DND-41 (cell line): ENCODE data around the gene TAF5L.

ENCODE experiments used
- CTCF ChIP-seq: IDR thresholded peaks from 2 replicates; pipeline ENCODE4 v1.5.1; 2012; ENCODE audit warnings: borderline replicate concordance, low read length, moderate library complexity, mild to moderate bottlenecking; ENCODE audit not compliant: poor library complexity, severe bottlenecking; ENCODE audit errors: extremely low read depth
- EZH2 ChIP-seq: IDR thresholded peaks from 3 replicates; pipeline ENCODE4 v1.6.1; 2012; ENCODE audit warnings: borderline replicate concordance, low read depth, mild to moderate bottlenecking, moderate library complexity, low read length, inconsistent platforms; ENCODE audit not compliant: severe bottlenecking

DNA sequence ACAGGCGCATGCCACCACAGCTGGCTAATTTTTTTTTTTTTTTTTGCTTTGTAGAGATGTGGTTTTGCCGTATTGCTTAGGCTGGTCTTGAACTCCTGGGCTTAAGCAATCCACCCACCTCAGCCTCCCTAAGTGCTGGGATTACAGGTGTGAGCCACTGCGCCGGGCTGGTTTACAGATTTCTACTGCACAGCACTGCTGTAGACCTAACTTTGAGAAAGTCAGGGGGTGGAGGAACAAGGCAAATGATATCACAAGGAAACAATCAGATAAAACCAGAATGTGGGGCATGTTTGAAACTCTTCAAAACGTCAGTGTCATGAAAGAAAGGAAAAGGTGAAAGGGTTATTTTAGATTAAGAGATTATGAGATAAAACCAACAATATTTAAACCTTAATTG lies 45.4 kb upstream of the TAF5L start:
- TF ChIP-seq EZH2, result no peak
- TF ChIP-seq CTCF, result no peak
